ENCODE data around the gene NCAPD3.

Gene NCAPD3

DNA sequence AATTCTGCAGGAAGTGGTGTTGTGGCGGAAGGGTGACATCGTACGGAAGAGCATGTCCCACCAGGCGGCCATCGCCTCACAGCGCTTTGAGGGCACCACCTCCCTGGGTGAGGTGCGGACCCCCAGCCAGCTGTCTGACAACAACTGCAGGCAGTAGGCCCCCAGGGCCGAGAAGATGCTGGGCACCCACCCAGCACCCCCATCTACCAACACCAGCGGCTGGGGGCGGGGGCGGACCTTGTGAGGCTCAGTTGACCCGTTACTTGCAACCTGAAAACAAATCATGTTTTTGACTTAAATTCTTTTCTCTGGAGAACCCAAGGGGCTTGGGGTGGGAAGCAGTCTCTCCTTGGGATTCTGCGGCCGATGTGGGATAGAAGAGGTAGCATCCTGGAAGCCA is 21.7 kb upstream of the NCAPD3 start:
- Mint-ChIP-seq H3K27ac (no peak overlapping the region), H3K4me1 (ENCODE audit: low read depth in 2 of 2) (no peaks in the 10 kb centered on the region), H3K27me3 (no peaks in the 10 kb centered on the region), H3K36me3 (ENCODE audit: insufficient read depth) (peaks cover 57% of the 10 kb centered on the region), H3K4me3 (no peak overlapping the region), H3K9me3 (no peaks in the 10 kb centered on the region)
- ATAC-seq (replicated peaks), result no peak
- no peak for DNase-seq

DNA sequence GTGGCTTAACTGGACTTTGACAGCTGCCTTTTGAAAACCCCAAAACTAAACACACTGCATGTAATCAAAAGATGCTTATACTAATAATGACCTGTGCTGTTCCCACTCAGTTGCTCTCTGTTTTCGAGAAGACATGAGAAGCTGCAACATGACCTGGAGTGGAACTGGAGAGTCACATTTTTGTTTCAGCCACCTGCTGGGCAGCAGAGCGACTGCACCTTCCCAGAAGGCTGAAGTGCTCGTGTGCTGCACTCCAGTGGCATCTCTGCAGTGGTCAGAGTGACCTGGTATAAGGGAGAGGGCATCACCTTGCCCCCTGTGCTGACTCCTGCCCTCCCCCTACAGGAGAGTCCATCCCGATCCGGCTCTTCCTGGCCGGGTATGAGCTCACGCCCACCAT is 20.8 kb upstream of the NCAPD3 start:
- DNase-seq (peak in 1 of 3 experiments; percentile 24), ATAC-seq (replicated peaks) (peak; percentile 63)
- Mint-ChIP-seq H3K27ac (peak overlapping the region; percentile 26 to 75), H3K36me3 (ENCODE audit: insufficient read depth) (peaks cover 57% of the 10 kb centered on the region), H3K4me1 (ENCODE audit: low read depth in 2 of 2) (no peaks in the 10 kb centered on the region), H3K9me3 (no peaks in the 10 kb centered on the region), H3K4me3 (no peak overlapping the region), H3K27me3 (no peaks in the 10 kb centered on the region)

DNA sequence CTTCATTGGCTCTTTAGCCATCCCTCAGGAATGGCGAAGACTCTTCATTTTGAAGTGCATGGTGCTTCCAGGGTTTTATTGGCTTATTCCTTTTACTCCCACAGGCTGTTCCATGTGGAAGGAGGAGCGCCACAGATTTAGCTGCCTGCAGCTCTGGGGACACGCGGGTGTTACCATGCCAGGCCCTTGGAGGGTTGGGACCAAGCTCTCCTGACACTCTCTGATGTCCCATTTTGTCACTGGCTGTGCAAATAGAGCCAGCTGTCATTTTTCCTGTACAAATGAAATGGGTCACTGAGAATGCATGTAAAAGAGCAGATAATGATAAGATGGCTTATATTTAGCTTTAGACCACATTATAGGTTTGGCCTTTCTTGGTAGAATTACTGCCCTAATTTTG is 20.1 kb upstream of the NCAPD3 start:
- H3K27me3 Mint-ChIP-seq, result no peaks in the 10 kb centered on the region
- no peak for ATAC-seq (replicated peaks)

DNA sequence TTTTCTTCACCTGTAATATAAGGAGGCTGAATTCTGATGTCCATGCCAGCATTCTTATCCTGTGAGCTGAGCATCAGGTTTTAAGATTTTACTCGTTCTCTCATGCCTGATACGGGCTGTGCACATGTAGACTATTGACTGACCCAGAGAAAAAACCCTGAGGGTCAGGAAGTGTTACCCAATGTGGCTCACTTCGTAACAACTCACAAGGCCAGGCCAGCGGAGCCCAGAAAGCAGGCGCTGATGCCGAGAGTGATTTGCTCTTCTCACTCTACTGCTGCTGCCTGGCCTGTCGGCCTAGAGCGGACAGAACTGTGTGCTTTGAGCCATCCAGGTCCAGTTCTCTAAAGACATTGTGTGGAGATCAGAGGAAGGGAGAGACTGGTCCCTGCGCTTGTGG is 18.6 kb upstream of the NCAPD3 start:
- DNase-seq (no peak), ATAC-seq (replicated peaks) (no peak)
- Mint-ChIP-seq H3K4me1 (ENCODE audit: low read depth in 2 of 2) (no peaks in the 10 kb centered on the region), H3K4me3 (no peak overlapping the region), H3K27ac (peak overlapping the region in 1 of 2 donors; percentile 35), H3K36me3 (ENCODE audit: insufficient read depth) (peaks cover 47% of the 10 kb centered on the region), H3K9me3 (no peaks in the 10 kb centered on the region), H3K27me3 (no peaks in the 10 kb centered on the region)

More for the DNA sequence above, 20.1 kb upstream of the NCAPD3 start:
- Mint-ChIP-seq H3K4me3 (no peak overlapping the region), H3K27ac (peak overlapping the region in 1 of 2 donors; percentile 75), H3K36me3 (ENCODE audit: insufficient read depth) (peaks cover 56% of the 10 kb centered on the region), H3K9me3 (no peaks in the 10 kb centered on the region), H3K4me1 (ENCODE audit: low read depth in 2 of 2) (no peaks in the 10 kb centered on the region)
- DNase-seq, result no peak

DNA sequence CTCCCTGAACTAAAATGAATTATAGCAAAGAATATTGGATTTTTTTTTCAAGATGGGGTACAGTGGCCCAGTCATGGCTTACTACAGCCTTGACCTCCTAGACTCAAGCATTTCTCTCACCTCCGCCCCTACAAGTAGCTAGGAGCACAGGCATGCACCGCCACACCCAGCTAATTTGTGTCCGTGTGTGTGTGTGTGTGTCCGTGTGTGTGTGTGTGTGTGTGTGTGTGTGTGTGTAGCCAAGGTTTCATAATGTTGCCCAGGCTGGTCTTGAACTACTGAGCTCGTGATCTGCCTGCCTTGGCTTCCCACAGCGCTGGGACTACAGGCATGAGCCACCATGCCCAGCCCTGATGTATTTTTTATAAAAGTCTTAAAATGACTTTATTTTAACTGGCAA is 16.8 kb upstream of the NCAPD3 start:
- Mint-ChIP-seq H3K27me3 (no peaks in the 10 kb centered on the region), H3K4me1 (ENCODE audit: low read depth in 2 of 2) (peaks cover 0 to 5% of the 10 kb centered on the region in 2 donors)
- no peak for ATAC-seq (replicated peaks)

DNA sequence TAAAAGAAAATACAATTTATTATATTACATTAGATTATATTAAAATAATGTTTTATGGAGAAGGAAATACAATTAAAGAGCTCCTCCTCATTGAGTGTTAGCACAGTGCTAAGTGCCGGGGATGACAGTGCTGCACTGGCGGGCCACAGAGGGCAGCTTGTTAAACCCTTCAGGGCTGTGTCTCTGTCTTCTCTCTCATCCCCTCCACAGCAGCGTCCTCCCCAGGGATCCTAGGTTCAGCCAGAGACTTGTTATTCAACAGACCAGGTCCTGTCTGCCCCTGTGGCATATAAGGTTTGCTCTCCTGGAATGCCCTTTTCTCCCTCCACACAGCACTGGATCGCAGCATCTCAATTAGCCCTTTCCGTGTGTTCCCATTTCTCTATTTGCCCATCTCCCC is 15.2 kb upstream of the NCAPD3 start:
- no peaks in the 10 kb centered on the region for H3K27me3 Mint-ChIP-seq
- no peak for ATAC-seq (replicated peaks)
- peaks cover 49% of the 10 kb centered on the region for H3K36me3 Mint-ChIP-seq (ENCODE audit: insufficient read depth)
- no peak overlapping the region for H3K4me3 Mint-ChIP-seq
- H3K4me1 Mint-ChIP-seq (ENCODE audit: low read depth in 2 of 2), result peaks cover 0 to 5% of the 10 kb centered on the region in 2 donors
- no peaks in the 10 kb centered on the region for H3K9me3 Mint-ChIP-seq
- no peak for DNase-seq
- H3K27ac Mint-ChIP-seq, result no peak overlapping the region

More for the DNA sequence above, 16.8 kb upstream of the NCAPD3 start:
- no peak overlapping the region for H3K27ac Mint-ChIP-seq
- peaks cover 49% of the 10 kb centered on the region for H3K36me3 Mint-ChIP-seq (ENCODE audit: insufficient read depth)
- H3K9me3 Mint-ChIP-seq, result no peaks in the 10 kb centered on the region
- no peak for DNase-seq
- no peak overlapping the region for H3K4me3 Mint-ChIP-seq

DNA sequence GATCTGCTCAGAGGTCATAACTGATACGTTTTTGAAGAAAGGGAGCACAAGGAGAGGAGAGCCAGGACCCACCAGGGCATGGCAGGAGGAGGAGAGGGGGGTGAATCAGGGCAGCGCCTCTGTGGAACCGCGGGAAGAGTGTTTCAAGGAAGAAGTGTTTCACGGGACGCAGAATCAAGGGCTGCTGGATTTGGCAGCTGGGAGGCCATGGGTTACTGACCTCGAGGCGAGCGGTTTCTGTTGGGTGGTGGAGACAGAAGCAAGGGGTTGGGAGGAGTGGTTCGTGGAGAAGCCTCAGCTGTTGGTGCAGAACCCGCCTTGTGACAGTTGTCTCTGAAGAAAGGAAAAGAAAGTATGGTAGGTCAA is 13.8 kb upstream of the NCAPD3 start:
- H3K27ac Mint-ChIP-seq, result no peak overlapping the region
- H3K4me3 Mint-ChIP-seq, result no peak overlapping the region
- ATAC-seq (replicated peaks), result no peak
- no peak for DNase-seq
- H3K36me3 Mint-ChIP-seq (ENCODE audit: insufficient read depth), result peaks cover 39% of the 10 kb centered on the region
- H3K27me3 Mint-ChIP-seq, result no peaks in the 10 kb centered on the region
- peaks cover 8 to 11% of the 10 kb centered on the region in 2 donors for H3K4me1 Mint-ChIP-seq (ENCODE audit: low read depth in 2 of 2)
- H3K9me3 Mint-ChIP-seq, result no peaks in the 10 kb centered on the region

DNA sequence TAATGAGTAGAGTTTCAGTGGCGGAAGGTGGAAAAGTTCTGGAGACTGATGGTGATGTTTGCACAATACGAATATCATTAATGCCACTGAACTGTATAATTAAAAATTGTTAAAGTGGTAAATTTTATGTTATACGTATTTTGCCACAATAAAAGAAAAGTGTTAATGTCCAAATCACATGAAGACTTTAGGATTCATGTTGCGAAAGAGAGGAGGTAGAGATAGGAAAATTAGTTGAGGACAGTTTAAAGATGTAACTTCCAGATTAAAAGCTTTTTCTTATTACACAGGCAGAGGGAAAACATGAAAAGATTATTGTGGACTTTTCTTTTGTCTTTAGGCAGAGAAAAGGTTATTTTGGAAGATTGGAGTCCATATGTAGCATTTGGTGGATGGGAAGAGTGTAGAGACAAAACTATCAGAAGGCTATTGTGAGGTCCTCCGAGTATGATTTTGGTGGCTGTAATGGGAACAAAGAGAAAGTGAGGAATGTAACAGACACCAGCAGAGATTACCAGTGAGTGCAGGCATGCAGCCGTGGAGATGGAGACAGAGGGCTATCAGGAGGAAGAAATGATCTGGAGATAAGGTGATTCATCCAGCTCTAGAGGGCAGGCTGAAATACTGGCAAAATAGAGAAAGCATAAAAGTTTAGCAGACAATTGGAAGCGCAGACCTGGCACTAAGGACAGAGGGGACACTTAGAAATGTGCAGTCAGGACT is 13.2 kb upstream of the NCAPD3 start:
- peaks cover 37% of the 10 kb centered on the region for H3K36me3 Mint-ChIP-seq (ENCODE audit: insufficient read depth)
- peak overlapping the region; percentile 3 to 64 for H3K27ac Mint-ChIP-seq
- no peak for ATAC-seq (replicated peaks)

DNA sequence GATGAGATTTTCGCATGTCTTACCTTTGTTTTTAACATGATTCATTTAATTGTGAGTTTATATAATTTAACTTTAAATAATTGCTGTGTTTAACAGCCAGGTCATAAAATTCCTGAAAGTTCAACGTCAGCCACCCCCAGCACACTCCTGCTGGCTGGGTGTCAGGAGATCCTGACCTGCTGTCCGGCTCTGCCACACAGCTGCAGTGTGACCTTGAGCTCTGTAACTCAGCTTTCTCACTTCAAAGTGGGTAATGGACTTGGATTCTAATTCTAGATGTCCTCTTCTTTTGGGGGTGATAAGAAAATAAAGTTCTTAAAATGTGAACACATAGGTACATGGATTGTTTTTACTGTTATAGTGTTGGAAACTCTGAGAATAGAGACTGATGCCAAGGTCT is 11.6 kb upstream of the NCAPD3 start:
- Mint-ChIP-seq H3K4me1 (ENCODE audit: low read depth in 2 of 2) (peaks cover 17 to 30% of the 10 kb centered on the region in 2 donors), H3K27me3 (no peaks in the 10 kb centered on the region), H3K4me3 (no peak overlapping the region), H3K36me3 (ENCODE audit: insufficient read depth) (peaks cover 32% of the 10 kb centered on the region), H3K27ac (no peak overlapping the region), H3K9me3 (no peaks in the 10 kb centered on the region)
- ATAC-seq (replicated peaks) (no peak), DNase-seq (no peak)

More for the DNA sequence above, 13.2 kb upstream of the NCAPD3 start:
- DNase-seq, result no peak
- H3K27me3 Mint-ChIP-seq, result no peaks in the 10 kb centered on the region
- H3K4me3 Mint-ChIP-seq, result no peak overlapping the region
- H3K9me3 Mint-ChIP-seq, result no peaks in the 10 kb centered on the region
- H3K4me1 Mint-ChIP-seq (ENCODE audit: low read depth in 2 of 2), result peaks cover 12 to 16% of the 10 kb centered on the region in 2 donors

DNA sequence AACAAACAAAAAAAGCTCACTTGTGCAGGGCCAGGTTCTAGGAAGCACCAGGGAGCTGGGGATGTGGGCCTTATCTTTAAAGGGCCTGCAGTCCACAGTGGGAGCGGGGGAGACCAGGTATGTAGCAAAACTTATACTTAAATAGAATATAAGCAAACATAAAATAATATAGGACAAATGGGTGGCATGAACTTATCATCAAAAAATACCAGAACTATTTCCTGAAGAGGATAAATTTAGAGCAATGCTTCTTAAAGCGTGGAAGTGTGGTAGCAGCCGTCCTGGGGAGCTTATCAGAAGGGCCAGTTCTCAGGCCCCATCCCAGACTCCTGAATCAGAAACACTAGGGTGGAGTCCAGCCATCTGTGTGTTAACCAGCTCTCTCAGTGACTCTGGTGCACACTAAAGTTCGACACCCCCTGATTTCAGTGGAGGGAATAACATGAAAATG is 10.0 kb upstream of the NCAPD3 start:
- Mint-ChIP-seq H3K27me3 (no peaks in the 10 kb centered on the region), H3K4me1 (ENCODE audit: low read depth in 2 of 2) (peaks cover 32 to 46% of the 10 kb centered on the region in 2 donors), H3K4me3 (no peak overlapping the region), H3K36me3 (ENCODE audit: insufficient read depth) (peaks cover 29% of the 10 kb centered on the region), H3K27ac (peak overlapping the region in 1 of 2 donors; percentile 77), H3K9me3 (no peaks in the 10 kb centered on the region)
- DNase-seq, result no peak
- no peak for ATAC-seq (replicated peaks)

DNA sequence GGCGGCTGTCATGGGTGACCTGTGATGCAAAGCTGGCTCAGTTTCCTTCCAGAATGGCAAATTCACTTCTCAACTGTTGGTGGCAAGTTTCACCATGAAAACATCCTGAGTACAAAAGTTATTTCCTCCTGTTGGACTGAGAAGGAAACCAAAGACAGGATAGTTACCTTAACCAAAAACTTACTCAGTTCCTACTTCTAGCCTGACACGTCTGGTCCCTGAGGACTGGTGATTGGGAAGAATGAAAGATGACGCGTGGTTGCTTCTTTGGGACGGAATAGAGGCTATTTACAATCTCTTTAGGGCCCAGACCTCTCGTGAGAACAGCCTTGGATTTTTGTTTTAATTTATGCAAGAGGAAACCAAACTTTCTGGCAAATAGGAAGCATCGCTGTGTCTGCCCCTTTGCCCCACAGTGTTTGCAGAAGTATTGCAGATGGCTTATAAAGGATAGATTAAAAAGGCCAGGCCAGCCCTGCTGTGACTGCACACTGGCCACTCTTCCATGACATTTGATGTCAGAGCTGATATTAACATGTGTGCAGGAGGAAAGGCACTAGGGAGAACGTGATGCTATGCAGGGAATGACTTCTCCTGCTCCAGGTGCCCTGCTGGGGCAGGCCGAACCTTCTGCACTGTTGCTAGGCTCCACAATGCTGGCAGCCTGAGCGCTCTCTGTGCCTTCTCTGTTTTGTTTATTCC is 8.3 kb upstream of the NCAPD3 start:
- Mint-ChIP-seq H3K27ac (peak overlapping the region in 1 of 2 donors; percentile 77), H3K27me3 (no peaks in the 10 kb centered on the region), H3K4me3 (peak overlapping the region; percentile 33 to 65), H3K4me1 (ENCODE audit: low read depth in 2 of 2) (peaks cover 46 to 60% of the 10 kb centered on the region in 2 donors), H3K36me3 (ENCODE audit: insufficient read depth) (peaks cover 24% of the 10 kb centered on the region), H3K9me3 (no peaks in the 10 kb centered on the region)
- ATAC-seq (replicated peaks), result no peak
- DNase-seq, result no peak

DNA sequence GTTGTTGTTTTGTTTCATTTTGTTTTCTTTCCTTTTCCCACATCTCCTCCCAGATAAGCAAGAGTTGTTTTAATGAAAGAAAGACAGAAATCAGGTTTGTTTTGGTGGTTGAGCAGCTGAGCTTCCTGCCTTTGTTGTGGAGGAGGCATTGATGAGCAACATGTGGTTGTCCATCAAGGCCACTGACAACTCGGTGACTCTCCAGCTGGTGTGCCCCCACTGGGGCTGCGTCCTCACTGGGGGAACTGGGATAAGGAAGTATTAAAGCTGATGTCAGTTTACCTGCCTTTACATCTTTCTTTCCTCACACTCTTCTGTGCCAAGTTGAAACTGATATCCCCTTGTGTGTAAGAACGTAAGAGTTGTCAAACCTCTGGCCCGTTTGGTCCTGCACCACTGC is 6.6 kb upstream of the NCAPD3 start:
- Mint-ChIP-seq H3K4me1 (ENCODE audit: low read depth in 2 of 2) (peaks cover 61 to 72% of the 10 kb centered on the region in 2 donors), H3K27ac (peak overlapping the region; percentile 19 to 69), H3K9me3 (no peaks in the 10 kb centered on the region), H3K27me3 (no peaks in the 10 kb centered on the region), H3K36me3 (ENCODE audit: insufficient read depth) (peaks cover 14% of the 10 kb centered on the region), H3K4me3 (peak overlapping the region; percentile 26 to 93)
- DNase-seq (no peak), ATAC-seq (replicated peaks) (no peak)

DNA sequence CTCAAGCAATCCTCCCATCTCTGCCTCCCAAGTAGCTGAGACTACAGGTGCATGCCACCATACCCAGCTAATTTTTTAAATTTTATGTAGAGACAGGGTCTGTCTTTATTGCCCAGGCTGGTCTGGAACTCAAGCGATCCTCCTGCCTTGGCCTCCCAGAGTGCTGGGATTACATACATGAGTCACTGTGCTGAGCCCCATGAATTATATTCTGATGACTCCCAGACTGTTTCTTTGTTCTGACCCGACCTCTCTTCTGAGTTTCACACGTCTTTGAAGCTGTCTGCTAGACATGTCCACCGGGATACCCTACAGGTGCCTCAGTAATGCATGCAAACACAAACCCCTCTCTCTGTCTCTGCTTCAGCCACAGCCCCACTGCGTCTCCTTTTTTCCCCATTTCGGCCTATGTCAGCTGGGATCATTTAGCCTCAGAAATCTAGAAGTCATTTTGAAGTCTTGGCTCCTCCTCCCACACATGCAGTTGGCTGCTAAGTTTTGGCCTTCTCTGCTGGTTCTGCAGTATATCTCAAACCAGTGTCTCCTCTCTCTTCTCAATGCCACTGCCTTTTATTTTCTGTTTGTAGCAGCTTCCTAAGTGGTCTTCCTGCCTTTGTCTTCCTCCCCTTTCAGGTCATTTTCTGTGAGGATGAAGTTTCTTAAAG is 5.5 kb upstream of the NCAPD3 start:
- peak overlapping the region; percentile 26 to 93 for H3K4me3 Mint-ChIP-seq
- no peak for ATAC-seq (replicated peaks)
- no peaks in the 10 kb centered on the region for H3K9me3 Mint-ChIP-seq
- peaks cover 63 to 76% of the 10 kb centered on the region in 2 donors for H3K4me1 Mint-ChIP-seq (ENCODE audit: low read depth in 2 of 2)
- peaks cover 5% of the 10 kb centered on the region for H3K36me3 Mint-ChIP-seq (ENCODE audit: insufficient read depth)
- no peak for DNase-seq
- H3K27ac Mint-ChIP-seq, result peak overlapping the region in 1 of 2 donors; percentile 36
- no peaks in the 10 kb centered on the region for H3K27me3 Mint-ChIP-seq
